Amniotic stem cell (primary cell): ENCODE results near the gene ZRANB3.
"Not testable (repeated sequence)": the region's sequence is repeated elsewhere in the genome, so short reads cannot be mapped to it uniquely, and the experiment has no call there.

Experiments used
- DNase-seq: peaks from one replicate; lab custom pipeline; 2025; lab: John Stamatoyannopoulos, UW

The ZRANB3 gene

GRCh38 chr2:135327146-135327545 lies 203.9 kb downstream of the ZRANB3 start:
- DNase-seq: no peak

- no peak for DNase-seq
These were observed 210.3 kb downstream of the ZRANB3 start for GRCh38 chr2:135320465-135321355.

GRCh38 chr2:135318808-135319207 lies 212.2 kb downstream of the ZRANB3 start:
- no peak for DNase-seq

GRCh38 chr2:135317375-135317774 lies 213.6 kb downstream of the ZRANB3 start:
- no peak for DNase-seq

GRCh38 chr2:135311962-135312361 lies 219.1 kb downstream of the ZRANB3 start:
- DNase-seq: no peak

GRCh38 chr2:135311268-135311667 lies 219.8 kb downstream of the ZRANB3 start:
- no peak for DNase-seq

- no peak for DNase-seq
These were observed 226.3 kb downstream of the ZRANB3 start for GRCh38 chr2:135304694-135305093.

GRCh38 chr2:135299658-135300244 lies 231.3 kb downstream of the ZRANB3 start:
- DNase-seq: no peak

- no peak for DNase-seq
These were observed 231.9 kb downstream of the ZRANB3 start for GRCh38 chr2:135299165-135299564.

GRCh38 chr2:135287121-135287520 lies 243.9 kb downstream of the ZRANB3 start:
- not testable (repeated sequence) for DNase-seq

GRCh38 chr2:135285391-135285790 lies 245.6 kb downstream of the ZRANB3 start:
- no peak for DNase-seq

GRCh38 chr2:135281379-135281778 lies 249.6 kb downstream of the ZRANB3 start:
- no peak for DNase-seq

- DNase-seq: no peak
These were observed 251.8 kb downstream of the ZRANB3 start for GRCh38 chr2:135279209-135279608.

- no peak for DNase-seq
These were observed 254.5 kb downstream of the ZRANB3 start for GRCh38 chr2:135276525-135276924.

- no peak for DNase-seq
These were observed 260.0 kb downstream of the ZRANB3 start for GRCh38 chr2:135271006-135271405.

GRCh38 chr2:135265960-135266490 lies 265.0 kb downstream of the ZRANB3 start:
- DNase-seq: no peak

GRCh38 chr2:135259123-135259522 lies 271.9 kb downstream of the ZRANB3 start:
- no peak for DNase-seq

GRCh38 chr2:135258193-135258592 lies 272.8 kb downstream of the ZRANB3 start:
- DNase-seq: no peak

- no peak for DNase-seq
These were observed 273.5 kb downstream of the ZRANB3 start for GRCh38 chr2:135257383-135258090.

GRCh38 chr2:135256531-135257260 lies 274.3 kb downstream of the ZRANB3 start:
- no peak for DNase-seq

GRCh38 chr2:135255208-135255607 lies 275.8 kb downstream of the ZRANB3 start:
- no peak for DNase-seq
